ENCODE measurements around the gene ZNF786.
A peak's percentile ranks its signal among the peaks of the same experiment; 100 is the strongest.
"Not testable (repeated sequence)": the region's sequence is repeated elsewhere in the genome, so short reads cannot be mapped to it uniquely, and the experiment has no call there.

Gene ZNF786

GRCh38 chr7:149075286-149075685, 15.2 kb downstream of the ZNF786 start:
- DNase-seq = no peak

- no peak for DNase-seq
These were observed 16.2 kb downstream of the ZNF786 start for GRCh38 chr7:149074116-149074885.

GRCh38 chr7:149072438-149072775, 18.1 kb downstream of the ZNF786 start:
- DNase-seq = no peak

GRCh38 chr7:149071641-149072437, 18.7 kb downstream of the ZNF786 start:
- peak; percentile 64 for DNase-seq

- no peak for DNase-seq
These were observed 19.3 kb downstream of the ZNF786 start for GRCh38 chr7:149071182-149071635.

GRCh38 chr7:149070372-149071125, 20.0 kb downstream of the ZNF786 start:
- DNase-seq = no peak

GRCh38 chr7:149067869-149068268, 22.6 kb downstream of the ZNF786 start:
- peak; percentile 7 for DNase-seq

- no peak for DNase-seq
These were observed 27.0 kb downstream of the ZNF786 start for GRCh38 chr7:149063476-149063875.

GRCh38 chr7:149062217-149062899, 28.2 kb downstream of the ZNF786 start:
- DNase-seq = not testable (repeated sequence)

- DNase-seq = no peak
These were observed 30.4 kb downstream of the ZNF786 start for GRCh38 chr7:149060156-149060555.

- no peak for DNase-seq
These were observed 36.6 kb downstream of the ZNF786 start for GRCh38 chr7:149053885-149054284.

- no peak for DNase-seq
These were observed 37.1 kb downstream of the ZNF786 start for GRCh38 chr7:149053384-149053783.

- DNase-seq = no peak
These were observed 39.6 kb downstream of the ZNF786 start for GRCh38 chr7:149050941-149051340.

GRCh38 chr7:149048805-149049204, 41.7 kb downstream of the ZNF786 start:
- no peak for DNase-seq

GRCh38 chr7:149046416-149046815, 44.1 kb downstream of the ZNF786 start:
- DNase-seq = no peak

GRCh38 chr7:149043936-149044335, 46.6 kb downstream of the ZNF786 start:
- no peak for DNase-seq

GRCh38 chr7:149041350-149041749, 49.2 kb downstream of the ZNF786 start:
- DNase-seq = no peak

GRCh38 chr7:149038641-149039040, 51.9 kb downstream of the ZNF786 start:
- not testable (repeated sequence) for DNase-seq

- DNase-seq = no peak
These were observed 53.8 kb downstream of the ZNF786 start for GRCh38 chr7:149036676-149037075.

- DNase-seq = no peak
These were observed 59.1 kb downstream of the ZNF786 start for GRCh38 chr7:149031353-149031910.

GRCh38 chr7:149030439-149030838, 60.1 kb downstream of the ZNF786 start:
- not testable (repeated sequence) for DNase-seq

- DNase-seq = peak; percentile 99
These were observed 62.0 kb downstream of the ZNF786 start, which contains the start of gene PDIA4 for GRCh38 chr7:149028346-149029109. Gene PDIA4 (minus strand): TSS chr7:149028505. CDS start chr7:149028408, 97 bp downstream.
